Measurements from ENCODE around the gene CELSR3. TPM values are rescaled to one million over a fixed set of nuclear protein-coding genes. Genes with fewer than 3 reads are reported as not detected.

CELSR3 gene
- total RNA-seq, 1 donor from 2014 or later: 1.1 TPM

DNA sequence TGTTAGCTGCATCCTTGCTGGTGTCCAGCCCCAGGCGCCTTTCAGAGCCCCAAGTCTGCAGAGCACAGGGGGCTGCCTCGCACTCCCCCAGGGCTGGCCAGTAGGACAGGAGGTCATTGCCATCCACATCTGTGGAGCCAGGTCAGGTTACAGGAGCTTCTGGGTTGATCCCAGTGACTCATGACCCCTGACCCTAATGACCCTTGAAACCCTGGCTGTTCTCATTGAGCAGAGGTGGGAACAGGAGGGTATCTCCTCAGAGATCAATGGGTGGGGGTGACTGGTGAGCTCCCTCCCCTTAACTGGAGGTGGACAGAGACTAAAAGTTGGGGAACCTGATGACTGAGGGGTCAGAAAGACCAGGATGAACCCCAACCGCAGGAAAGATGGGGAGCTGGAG, 21.3 kb downstream of the CELSR3 start:
- DNase-seq (ENCODE audit: low read depth): no peak
- TF ChIP-seq, protein P1, sequence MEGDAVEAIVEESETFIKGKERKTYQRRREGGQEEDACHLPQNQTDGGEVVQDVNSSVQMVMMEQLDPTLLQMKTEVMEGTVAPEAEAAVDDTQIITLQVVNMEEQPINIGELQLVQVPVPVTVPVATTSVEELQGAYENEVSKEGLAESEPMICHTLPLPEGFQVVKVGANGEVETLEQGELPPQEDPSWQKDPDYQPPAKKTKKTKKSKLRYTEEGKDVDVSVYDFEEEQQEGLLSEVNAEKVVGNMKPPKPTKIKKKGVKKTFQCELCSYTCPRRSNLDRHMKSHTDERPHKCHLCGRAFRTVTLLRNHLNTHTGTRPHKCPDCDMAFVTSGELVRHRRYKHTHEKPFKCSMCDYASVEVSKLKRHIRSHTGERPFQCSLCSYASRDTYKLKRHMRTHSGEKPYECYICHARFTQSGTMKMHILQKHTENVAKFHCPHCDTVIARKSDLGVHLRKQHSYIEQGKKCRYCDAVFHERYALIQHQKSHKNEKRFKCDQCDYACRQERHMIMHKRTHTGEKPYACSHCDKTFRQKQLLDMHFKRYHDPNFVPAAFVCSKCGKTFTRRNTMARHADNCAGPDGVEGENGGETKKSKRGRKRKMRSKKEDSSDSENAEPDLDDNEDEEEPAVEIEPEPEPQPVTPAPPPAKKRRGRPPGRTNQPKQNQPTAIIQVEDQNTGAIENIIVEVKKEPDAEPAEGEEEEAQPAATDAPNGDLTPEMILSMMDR (IDR thresholded peaks at IDR 0.05; ENCODE audit: insufficient read depth, low read length, severe bottlenecking): no peak
- Histone ChIP-seq H3K27me3 (ENCODE audit: control insufficient read depth, insufficient read depth, low read length) (no peaks in the 10 kb centered on the region), H3K4me3 (ENCODE audit: low read depth, low read length) (no peak overlapping the region), H3K36me3 (ENCODE audit: control insufficient read depth, insufficient read depth, low read length) (no peaks in the 10 kb centered on the region)
- no peak for FAIRE-seq

DNA sequence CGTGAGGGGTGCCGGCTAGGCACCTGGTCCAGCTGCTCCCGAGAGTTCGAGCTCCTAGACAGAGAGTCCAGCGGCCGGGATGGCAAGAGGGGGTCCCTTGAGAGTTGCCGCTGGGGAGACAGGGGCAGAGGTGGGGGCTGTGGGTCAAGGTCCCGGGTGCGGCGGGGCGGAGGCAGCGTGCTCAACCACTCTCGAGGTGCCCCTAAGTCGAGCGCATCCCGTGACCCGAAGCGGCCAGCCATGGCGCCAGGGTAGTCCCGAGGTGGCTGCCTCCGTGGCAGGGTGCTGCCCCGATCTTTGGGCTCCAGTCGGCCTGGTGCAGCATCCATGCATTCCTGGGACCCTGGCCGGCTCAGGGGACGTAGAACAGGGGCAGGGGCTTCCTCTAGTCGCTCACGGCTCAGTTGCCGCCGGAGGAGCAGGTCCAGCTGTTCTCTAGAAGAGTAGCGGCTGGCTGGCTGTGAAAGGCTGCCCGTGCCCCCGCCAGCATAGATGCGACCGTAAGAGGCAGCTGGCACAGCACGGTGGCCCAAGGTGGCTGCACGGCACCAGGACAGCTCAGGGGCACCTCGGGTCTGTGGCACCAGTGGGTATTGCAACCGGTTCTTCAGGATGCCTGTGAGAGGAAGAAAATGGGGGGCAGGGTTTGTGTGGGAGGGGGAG, 22.6 kb downstream of the CELSR3 start:
- Histone ChIP-seq H3K36me3 (ENCODE audit: control insufficient read depth, insufficient read depth, low read length) (no peaks in the 10 kb centered on the region), H3K27me3 (ENCODE audit: control insufficient read depth, insufficient read depth, low read length) (no peaks in the 10 kb centered on the region), H3K4me3 (ENCODE audit: low read depth, low read length) (no peak overlapping the region)
- DNase-seq (ENCODE audit: low read depth) (no peak), FAIRE-seq (no peak)
- TF ChIP-seq, protein P1 (IDR thresholded peaks at IDR 0.05; ENCODE audit: insufficient read depth, low read length, severe bottlenecking): no peak

- Histone ChIP-seq H3K36me3 (ENCODE audit: control insufficient read depth, insufficient read depth, low read length) (peaks cover 10% of the 10 kb centered on the region), H3K27me3 (ENCODE audit: control insufficient read depth, insufficient read depth, low read length) (no peaks in the 10 kb centered on the region), H3K4me3 (ENCODE audit: low read depth, low read length) (no peak overlapping the region)
- no peak for FAIRE-seq
- TF ChIP-seq, protein P1 (IDR thresholded peaks at IDR 0.05; ENCODE audit: insufficient read depth, low read length, severe bottlenecking): no peak
- no peak for DNase-seq (ENCODE audit: low read depth)
These were observed 25.4 kb downstream of the CELSR3 start for GRCh38 chr3:48637305-48637704.

DNA sequence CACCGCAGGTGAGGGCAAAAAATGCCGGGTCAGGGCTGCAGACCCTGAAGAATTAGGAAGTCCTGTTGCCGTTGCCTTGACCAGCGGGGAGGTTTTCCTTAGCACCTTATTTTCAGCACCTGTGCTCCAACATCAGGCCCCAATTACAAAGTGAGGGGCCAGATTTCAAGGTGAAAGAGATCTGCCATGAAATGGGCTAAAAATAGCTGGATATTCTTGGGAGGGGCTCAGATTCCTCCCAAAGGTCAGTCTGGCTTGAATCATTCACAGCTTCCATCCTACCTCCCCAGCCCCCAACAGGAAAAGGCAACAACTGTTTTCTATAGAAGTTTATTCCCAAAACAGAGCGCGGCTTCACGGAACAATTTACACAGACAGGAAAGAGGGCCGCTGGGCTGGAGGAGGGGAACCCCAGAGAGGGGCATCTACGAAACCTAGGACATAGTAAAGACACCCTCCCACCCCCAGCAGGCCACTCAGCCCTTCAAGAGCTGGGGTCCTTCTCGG, 26.5 kb downstream of the CELSR3 start:
- peaks cover 18% of the 10 kb centered on the region for H3K36me3 ChIP-seq (ENCODE audit: control insufficient read depth, insufficient read depth, low read length)
- TF ChIP-seq, protein P1 (IDR thresholded peaks at IDR 0.05; ENCODE audit: insufficient read depth, low read length, severe bottlenecking): no peak
- peak overlapping the region; percentile 86 for H3K4me3 ChIP-seq (ENCODE audit: low read depth, low read length)
- no peak for FAIRE-seq
- DNase-seq (ENCODE audit: low read depth): no peak
- no peaks in the 10 kb centered on the region for H3K27me3 ChIP-seq (ENCODE audit: control insufficient read depth, insufficient read depth, low read length)

DNA sequence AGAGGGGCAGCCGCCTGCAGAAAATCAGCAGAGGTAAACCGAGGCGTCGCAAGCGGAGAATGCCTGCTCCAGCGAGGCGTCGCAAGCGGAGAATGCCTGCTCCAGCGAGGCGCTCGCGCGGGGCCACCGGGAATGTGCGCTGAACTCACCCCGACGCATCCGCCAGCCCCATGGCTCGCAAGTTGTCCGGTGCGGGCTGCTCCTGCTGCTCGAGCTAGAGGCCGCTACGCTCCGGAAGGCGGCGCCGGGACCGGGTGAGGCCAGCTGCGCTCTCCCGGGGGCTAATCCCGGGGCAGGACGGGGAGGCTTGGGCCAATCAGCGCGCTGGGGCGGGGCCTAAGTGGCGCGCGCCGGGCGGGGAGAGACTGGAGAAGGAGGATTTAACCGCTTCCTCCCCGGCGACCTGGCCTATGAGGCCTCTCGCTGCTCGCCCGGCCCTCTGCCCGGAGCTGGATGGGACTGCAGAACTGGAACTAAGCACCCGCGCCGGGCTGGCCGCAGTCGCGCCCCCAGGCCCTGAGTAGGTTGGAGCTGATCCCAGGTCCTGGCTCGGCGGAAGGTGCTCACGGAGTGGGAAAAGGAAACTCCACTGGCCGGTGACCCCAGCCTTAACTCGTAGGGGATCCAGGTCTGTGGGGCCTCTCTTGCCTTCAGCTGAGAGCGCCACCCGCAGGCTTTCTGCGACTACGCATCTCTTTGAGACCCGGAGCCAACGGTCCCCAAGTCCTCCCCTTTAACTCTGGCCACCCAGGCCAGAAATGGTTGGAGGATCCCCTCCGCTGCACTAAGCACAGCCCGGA, 27.3 kb downstream of the CELSR3 start, which contains the start of gene SLC26A6:
Gene SLC26A6 (minus strand): TSS at position 240 of the 800 bp plus-strand sequence. CDS start 68 bp downstream, at position 172.
- peak within 1 kb of the TSS; percentile 86 for H3K4me3 ChIP-seq (ENCODE audit: low read depth, low read length)
- FAIRE-seq (no peak), DNase-seq (ENCODE audit: low read depth) (peak; percentile 86)
- peaks cover 22% of the 10 kb centered on the region for H3K36me3 ChIP-seq (ENCODE audit: control insufficient read depth, insufficient read depth, low read length)
- TF ChIP-seq, protein P1 (IDR thresholded peaks at IDR 0.05; ENCODE audit: insufficient read depth, low read length, severe bottlenecking): peak; percentile 72
- no peaks in the 10 kb centered on the region for H3K27me3 ChIP-seq (ENCODE audit: control insufficient read depth, insufficient read depth, low read length)

All from bronchial epithelial cell (primary cell).